B cell (primary cell): ENCODE results near the gene OR52L1. TPM values are rescaled to one million over a fixed set of nuclear protein-coding genes. Genes with fewer than 3 reads are reported as not detected.

Experiments used
- ATAC-seq: fragments of 200-7000 bp; cut with Tn5 transposase; one replicate; pipeline ENCODE4 v1.10.0; 2021; ENCODE audit warnings: low read depth, mild to moderate bottlenecking, moderate number of reproducible peaks, moderate library complexity
- CTCF ChIA-PET: fragments of 350-600 bp; sonication (Branson Sonifier 250); formaldehyde crosslinking; loops from one replicate; lab custom pipeline; 2021; ENCODE audit warnings: antibody characterized with exemption, inconsistent platforms; lab: Charles Lee
- POLR2A ChIA-PET: fragments of 350-600 bp; sonication (Branson Sonifier 250); formaldehyde crosslinking; loops from one replicate; lab custom pipeline; 2021; ENCODE audit warnings: antibody characterized with exemption; lab: Charles Lee
- DNase-seq: peaks from one replicate; pipeline ENCODE4 v3.0.0; 2013
- H2AFZ ChIP-seq: 2 replicates; pipeline ENCODE4 v1.6.1; 2012; ENCODE audit warnings: mild to moderate bottlenecking, low read depth, low read length; ENCODE audit not compliant: insufficient read depth, poor library complexity, severe bottlenecking
- H3K27ac ChIP-seq, 2 donors: 1 replicate in 1 of 2; 2 replicates in 1 of 2; pipeline ENCODE4 v1.5.1; 2012 to 2013; ENCODE audit warnings: low read length in 2 of 2, mild to moderate bottlenecking in 2 of 2, moderate library complexity in 1 of 2
- H3K27me3 ChIP-seq, 4 experiments: fragments of 200-600 bp in 1 of 4; sonication (generic) in 1 of 4; replicated peaks in 1 of 4; 1 replicate in 2 of 4; 2 replicates in 2 of 4; pipeline versions ENCODE4 v1.6.1 to v1.7.0; 2013 to 2016; ENCODE audit warnings: low read length in 3 of 4, mild to moderate bottlenecking in 2 of 4, mixed read lengths in 1 of 4, moderate library complexity in 1 of 4; ENCODE audit not compliant: insufficient read depth in 4 of 4, control insufficient read depth in 3 of 4; ENCODE audit errors: control extremely low read depth in 1 of 4
- H3K36me3 ChIP-seq, 2 experiments: replicated peaks in 1 of 2; 1 replicate in 1 of 2; 2 replicates in 1 of 2; pipeline versions ENCODE4 v1.6.1 to v1.7.1; 2013; ENCODE audit warnings: low read length in 1 of 2; ENCODE audit not compliant: insufficient read depth in 2 of 2, control insufficient read depth in 1 of 2; ENCODE audit errors: control extremely low read depth in 1 of 2, extremely low read depth in 1 of 2
- H3K4me1 ChIP-seq, 2 donors: fragments of 200-600 bp in 1 of 2; sonication (generic) in 1 of 2; 1 replicate in 1 of 2; 2 replicates in 1 of 2; pipeline versions ENCODE4 v1.5.1 to v1.6.1; 2013 to 2017; ENCODE audit warnings: low read length in 2 of 2; ENCODE audit not compliant: control insufficient read depth in 2 of 2, insufficient read depth in 2 of 2
- H3K4me2 ChIP-seq: replicated peaks from 2 replicates; pipeline ENCODE3; 2012; ENCODE audit warnings: mild to moderate bottlenecking, low read depth, low read length; ENCODE audit not compliant: poor library complexity, severe bottlenecking
- H3K4me3 ChIP-seq, 5 experiments: fragments of 200-600 bp in 1 of 5; sonication (generic) in 1 of 5; 1 replicate in 3 of 5; 2 replicates in 2 of 5; pipeline versions ENCODE4 v1.5.1 to v1.7.0; 2011 to 2016; ENCODE audit warnings: low read length in 4 of 5, mild to moderate bottlenecking in 4 of 5, low read depth in 2 of 5, control low read depth in 1 of 5, moderate library complexity in 1 of 5; ENCODE audit not compliant: insufficient read depth in 1 of 5; ENCODE audit errors: control extremely low read depth in 1 of 5, extremely low read depth in 1 of 5
- H3K79me2 ChIP-seq: fragments of 200-600 bp; sonication (generic); one replicate; pipeline ENCODE4 v1.6.0; 2016; ENCODE audit warnings: low read length; ENCODE audit not compliant: control insufficient read depth, insufficient read depth
- H3K9ac ChIP-seq: fragments of 200-600 bp; sonication (generic); 2 replicates; pipeline ENCODE4 v1.6.1; 2017; ENCODE audit warnings: mild to moderate bottlenecking, low read length, moderate library complexity
- H3K9me3 ChIP-seq, 3 donors: one replicate each; pipeline versions ENCODE4 v1.6.1 to v1.7.1; 2013; ENCODE audit warnings: low read length in 2 of 3; ENCODE audit not compliant: control insufficient read depth in 2 of 3, insufficient read depth in 1 of 3; ENCODE audit errors: control extremely low read depth in 1 of 3
- H4K20me1 ChIP-seq: 2 replicates; pipeline ENCODE4 v1.6.0; 2012; ENCODE audit warnings: mild to moderate bottlenecking, low read length; ENCODE audit not compliant: insufficient read depth, control insufficient read depth, poor library complexity, severe bottlenecking
- H3K27ac Mint-ChIP-seq: one replicate; pipeline ENCODE4 v1.8.0; 2021; ENCODE audit warnings: mixed read lengths
- H3K27me3 Mint-ChIP-seq: one replicate; pipeline ENCODE4 v1.8.0; 2021; ENCODE audit warnings: mixed read lengths
- H3K4me1 Mint-ChIP-seq: one replicate; pipeline ENCODE4 v1.8.0; 2021; ENCODE audit warnings: mixed read lengths
- H3K4me3 Mint-ChIP-seq: one replicate; pipeline ENCODE4 v1.8.0; 2021; ENCODE audit warnings: mixed read lengths
- H3K9me3 Mint-ChIP-seq: one replicate; pipeline ENCODE4 v1.8.0; 2022; ENCODE audit warnings: mixed read lengths; ENCODE audit not compliant: insufficient read depth
- CTCF ChIP-seq: fragments of 200-600 bp; IDR thresholded peaks from one replicate; pipeline ENCODE4 v1.8.0; 2022; ENCODE audit warnings: antibody characterized with exemption, mild to moderate bottlenecking
- EZH2 ChIP-seq: IDR thresholded peaks from 2 replicates; pipeline ENCODE4 v1.6.1; 2012; ENCODE audit warnings: borderline replicate concordance, low read depth, mild to moderate bottlenecking, moderate library complexity, low read length; ENCODE audit not compliant: insufficient read depth, poor library complexity, severe bottlenecking
- WGBS: methylation state at CpG from one replicate; pipeline ENCODE4 v1.1.5; 2013; ENCODE audit warnings: missing lambda C conversion rate; ENCODE audit not compliant: insufficient coverage; 5-methylcytosine and 5-hydroxymethylcytosine counted together
- intact Hi-C: fragments of 100-400 bp; cut with micrococcal nuclease; formaldehyde crosslinking; loops from one replicate; pipeline ENCODE4 v1.10.0; 2022
- polyA plus RNA-seq: library from polyadenylated mRNA; depleted of rRNA; stranded (reverse); fragments of >200 nt; gene quantifications from 2 replicates; pipeline ENCODE4 v1.2.3, GENCODE V29; 2012
- total RNA-seq, 2 donors: library from RNA; stranded (reverse); fragments of 120-200 nt in 1 of 2; gene quantifications; 1 replicate in 1 of 2; 2 replicates in 1 of 2; pipeline versions ENCODE4 v1.2.3 to v1.2.4, GENCODE V29; 2013 to 2022

OR52L1 gene
- total and polyA plus RNA-seq, 2 donors (not counting 1 experiment from before 2014, with no cell fraction given), result not detected

- no peak overlapping the region for H3K27ac Mint-ChIP-seq
- peaks cover 0 to 10% (median 0%) of the 10 kb centered on the region in 3 donors for H3K9me3 ChIP-seq
- H3K4me2 ChIP-seq, result no peak overlapping the region
- ChIA-PET CTCF (no interaction called here), POLR2A (no interaction called here)
- ATAC-seq, result no peak
- no peaks in the 10 kb centered on the region for H4K20me1 ChIP-seq
- H3K79me2 ChIP-seq, result no peaks in the 10 kb centered on the region
- WGBS, result 100% methylated on average over 2 of the region's 2 CpGs
- H3K4me1 Mint-ChIP-seq, result no peaks in the 10 kb centered on the region
- no peak overlapping the region for H3K4me3 ChIP-seq
- TF ChIP-seq EZH2, result no peak
- no peak for TF ChIP-seq CTCF
- H3K9me3 Mint-ChIP-seq, result no peaks in the 10 kb centered on the region
- H3K27me3 Mint-ChIP-seq, result no peaks in the 10 kb centered on the region
- H2AFZ ChIP-seq, result no peak overlapping the region
- H3K4me3 Mint-ChIP-seq, result no peak overlapping the region
- no peak overlapping the region for H3K9ac ChIP-seq
- H3K27me3 ChIP-seq, result peaks cover 0 to 3% (median 0%) of the 10 kb centered on the region in 4 experiments
- H3K36me3 ChIP-seq, result no peaks in the 10 kb centered on the region
- DNase-seq, result no peak
- H3K27ac ChIP-seq, result no peak overlapping the region
- no peaks in the 10 kb centered on the region for H3K4me1 ChIP-seq
- intact Hi-C loops, result no loop called here
Observed at GRCh38 chr11:5940748-5941147, 46.0 kb downstream of the OR52L1 start.

- TF ChIP-seq EZH2 (no peak), CTCF (no peak)
Observed at GRCh38 chr11:5938603-5938965, 48.2 kb downstream of the OR52L1 start.

More at GRCh38 chr11:5938603-5938965, 48.2 kb downstream of the OR52L1 start:
- no peak overlapping the region for H3K4me3 ChIP-seq
- H3K27me3 ChIP-seq, result no peaks in the 10 kb centered on the region
- H3K9ac ChIP-seq, result no peak overlapping the region
- no peaks in the 10 kb centered on the region for H3K27me3 Mint-ChIP-seq
- no peak overlapping the region for H3K27ac Mint-ChIP-seq
- H3K9me3 Mint-ChIP-seq, result no peaks in the 10 kb centered on the region
- no peaks in the 10 kb centered on the region for H3K79me2 ChIP-seq
- ATAC-seq, result no peak
- WGBS, result 79% methylated on average over 21 of the region's 21 CpGs
- no peaks in the 10 kb centered on the region for H4K20me1 ChIP-seq
- H3K4me1 Mint-ChIP-seq, result no peaks in the 10 kb centered on the region
- no peaks in the 10 kb centered on the region for H3K4me1 ChIP-seq
- no peaks in the 10 kb centered on the region for H3K36me3 ChIP-seq
- H3K4me2 ChIP-seq, result no peak overlapping the region
- no peak overlapping the region for H2AFZ ChIP-seq
- DNase-seq, result no peak
- intact Hi-C loops, result no loop called here
- POLR2A ChIA-PET, result no interaction called here
- CTCF ChIA-PET, result no interaction called here
- H3K9me3 ChIP-seq, result peaks cover 0 to 10% (median 0%) of the 10 kb centered on the region in 3 donors
- no peak overlapping the region for H3K4me3 Mint-ChIP-seq
- no peak overlapping the region for H3K27ac ChIP-seq
